GM23338 (cell line): ENCODE data around the gene ABR. TPM values are rescaled to one million over a fixed set of nuclear protein-coding genes. Genes with fewer than 3 reads are reported as not detected.

Experiments
- ATAC-seq: fragments of 200-7000 bp; cut with Tn5 transposase; 3 replicates; pipeline ENCODE4 v1.9.1; 2020
- DNase-seq: peaks from one replicate; pipeline ENCODE4 v3.0.0-alpha.2; 2015; ENCODE audit warnings: low spot score
- H2AFZ ChIP-seq: fragments of 200-600 bp; sonication (generic); 2 replicates; pipeline ENCODE4 v1.8.0; 2016; ENCODE audit warnings: antibody characterized with exemption, mild to moderate bottlenecking, moderate library complexity
- H3F3A ChIP-seq: fragments of 200-600 bp; sonication (generic); replicated peaks from 2 replicates; pipeline ENCODE4 v1.8.0; 2017; ENCODE audit warnings: antibody characterized with exemption, mixed run types, low read depth
- H3K27ac ChIP-seq: fragments of 200-600 bp; sonication (generic); 2 replicates; pipeline ENCODE4 v1.6.1; 2016; ENCODE audit warnings: low read depth
- H3K27me3 ChIP-seq: fragments of 200-600 bp; sonication (generic); 2 replicates; pipeline ENCODE4 v1.8.0; 2016; ENCODE audit warnings: mild to moderate bottlenecking, mixed run types, moderate library complexity; ENCODE audit not compliant: insufficient read depth
- H3K36me3 ChIP-seq: fragments of 200-600 bp; sonication (generic); 2 replicates; pipeline ENCODE4 v1.8.0; 2016; ENCODE audit warnings: mild to moderate bottlenecking; ENCODE audit not compliant: insufficient read depth
- H3K4me1 ChIP-seq: fragments of 200-600 bp; sonication (generic); 2 replicates; pipeline ENCODE4 v1.8.0; 2016; ENCODE audit warnings: mild to moderate bottlenecking, moderate library complexity; ENCODE audit not compliant: insufficient read depth
- H3K4me2 ChIP-seq: fragments of 200-600 bp; sonication (generic); 2 replicates; pipeline ENCODE4 v1.7.1; 2017; ENCODE audit warnings: mixed run types
- H3K4me3 ChIP-seq: fragments of 200-600 bp; sonication (generic); 2 replicates; pipeline ENCODE4 v1.6.1; 2016; ENCODE audit warnings: mixed run types
- H3K79me2 ChIP-seq: fragments of 200-600 bp; sonication (generic); replicated peaks from 2 replicates; pipeline ENCODE4 v1.8.0; 2017; ENCODE audit warnings: mild to moderate bottlenecking; ENCODE audit not compliant: insufficient read depth
- H3K9me2 ChIP-seq: fragments of 200-600 bp; sonication (generic); 2 replicates; pipeline ENCODE4 v1.8.0; 2017; ENCODE audit not compliant: insufficient read depth
- H4K20me1 ChIP-seq: fragments of 200-600 bp; sonication (generic); replicated peaks from 2 replicates; pipeline ENCODE4 v1.8.0; 2017; ENCODE audit warnings: mild to moderate bottlenecking; ENCODE audit not compliant: insufficient read depth
- H3K27ac Mint-ChIP-seq: 2 replicates; pipeline ENCODE4 v1.8.0; 2020; ENCODE audit warnings: inconsistent platforms, mild to moderate bottlenecking, moderate library complexity, mixed read lengths
- H3K27me3 Mint-ChIP-seq: 3 replicates; pipeline ENCODE4 v1.8.0; 2022; ENCODE audit warnings: low read depth, mild to moderate bottlenecking, moderate library complexity, mixed read lengths, inconsistent platforms; ENCODE audit not compliant: insufficient read depth, poor library complexity
- H3K36me3 Mint-ChIP-seq: 3 replicates; pipeline ENCODE4 v1.8.0; 2021; ENCODE audit warnings: low read depth, mild to moderate bottlenecking, inconsistent platforms, moderate library complexity, mixed read lengths
- H3K4me1 Mint-ChIP-seq: 3 replicates; pipeline ENCODE4 v1.8.0; 2020; ENCODE audit warnings: mild to moderate bottlenecking, inconsistent platforms, mixed read lengths
- H3K4me3 Mint-ChIP-seq: 3 replicates; pipeline ENCODE4 v1.8.0; 2021; ENCODE audit warnings: moderate library complexity, mild to moderate bottlenecking, inconsistent platforms, mixed read lengths
- H3K9me3 Mint-ChIP-seq: 3 replicates; pipeline ENCODE4 v1.8.0; 2020; ENCODE audit warnings: moderate library complexity, mild to moderate bottlenecking, inconsistent platforms, mixed read lengths
- EZH2 ChIP-seq: fragments of 200-600 bp; sonication (generic); IDR thresholded peaks from one replicate; pipeline ENCODE4 v1.8.0; 2017; ENCODE audit warnings: antibody characterized with exemption, mild to moderate bottlenecking, low read depth; ENCODE audit not compliant: unreplicated experiment
- EZH2phosphoT487 ChIP-seq: fragments of 200-600 bp; sonication (generic); IDR thresholded peaks from one replicate; pipeline ENCODE4 v1.8.1; 2018; ENCODE audit warnings: antibody characterized with exemption; ENCODE audit not compliant: unreplicated experiment
- JUNB ChIP-seq: IDR thresholded peaks from one replicate; pipeline ENCODE4 v1.6.1; 2016; ENCODE audit warnings: antibody characterized with exemption; ENCODE audit not compliant: unreplicated experiment
- ZNF114 ChIP-seq: fragments of 250-450 bp; sonication (Bioruptor Pico); IDR thresholded peaks from 2 replicates; pipeline ENCODE4 v1.5.0; 2020; ENCODE audit warnings: mild to moderate bottlenecking, moderate library complexity
- ZNF331 ChIP-seq: fragments of 250-450 bp; sonication (Bioruptor Pico); IDR thresholded peaks from 2 replicates; pipeline ENCODE4 v1.5.0; 2020; ENCODE audit warnings: low read depth, mild to moderate bottlenecking, moderate library complexity
- polyA plus RNA-seq: library from polyadenylated mRNA; unstranded; fragments of >200 nt; fragmentation: Nextera tagmentation; extraction: Ambion mirVana; gene quantifications from 2 replicates; pipeline ENCODE4 v1.2.1, GENCODE V29; 2016
- total RNA-seq: library from RNA; depleted of rRNA; stranded (reverse); fragments of >200 nt; shearing (Covaris generic); gene quantifications from 2 replicates; pipeline ENCODE4 v1.2.3, GENCODE V29; 2014
- TF ChIP-seq, protein P1 (sequence below): IDR thresholded peaks from 2 replicates; pipeline ENCODE4 v1.6.1; 2016; ENCODE audit warnings: antibody characterized with exemption
- TF ChIP-seq, protein P2 (sequence below): fragments of 250-450 bp; sonication (Bioruptor Pico); IDR thresholded peaks from 2 replicates; pipeline ENCODE4 v1.5.0; 2020; ENCODE audit warnings: mild to moderate bottlenecking, moderate library complexity
- TF ChIP-seq, protein P3 (sequence below): IDR thresholded peaks from one replicate; pipeline ENCODE4 v1.6.1; 2018; ENCODE audit warnings: antibody characterized with exemption; ENCODE audit not compliant: unreplicated experiment

The ABR gene
- total and polyA plus RNA-seq, 2 experiments from 2014 or later: 15.0 to 27.7 TPM

DNA sequence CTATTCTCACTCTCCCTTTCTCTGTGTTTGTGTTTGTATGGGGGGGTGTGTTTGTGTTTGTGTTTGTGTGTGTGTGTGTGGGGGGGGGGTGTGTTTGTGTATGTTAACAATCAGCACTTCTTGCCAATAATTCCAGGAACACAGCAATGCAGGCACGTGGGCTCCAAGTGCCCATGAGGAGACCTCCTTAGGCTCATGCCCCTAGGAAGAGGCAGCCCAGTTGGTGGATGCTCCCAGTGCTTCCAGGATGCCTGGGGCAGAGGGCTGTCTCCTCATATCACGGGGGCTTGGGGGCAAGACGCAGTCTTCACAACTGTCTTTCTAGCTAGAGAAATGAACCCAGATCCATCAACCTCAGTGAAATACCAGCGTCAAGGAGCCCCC lies 9.9 kb downstream of the ABR start:
- H3K9me3 Mint-ChIP-seq: no peaks in the 10 kb centered on the region; the same call in 2 of the 3 replicates
- Histone ChIP-seq H2AFZ (no peak overlapping the region), H3K9me2 (no peaks in the 10 kb centered on the region), H4K20me1 (no peaks in the 10 kb centered on the region), H3K27me3 (no peaks in the 10 kb centered on the region), H3K4me3 (no peak overlapping the region), H3K27ac (no peak overlapping the region), H3K4me2 (no peak overlapping the region), H3K4me1 (no peaks in the 10 kb centered on the region), H3K36me3 (no peaks in the 10 kb centered on the region), H3F3A (no peaks in the 10 kb centered on the region), H3K79me2 (no peaks in the 10 kb centered on the region)
- H3K27ac Mint-ChIP-seq: no peak overlapping the region
- TF ChIP-seq, protein P1, sequence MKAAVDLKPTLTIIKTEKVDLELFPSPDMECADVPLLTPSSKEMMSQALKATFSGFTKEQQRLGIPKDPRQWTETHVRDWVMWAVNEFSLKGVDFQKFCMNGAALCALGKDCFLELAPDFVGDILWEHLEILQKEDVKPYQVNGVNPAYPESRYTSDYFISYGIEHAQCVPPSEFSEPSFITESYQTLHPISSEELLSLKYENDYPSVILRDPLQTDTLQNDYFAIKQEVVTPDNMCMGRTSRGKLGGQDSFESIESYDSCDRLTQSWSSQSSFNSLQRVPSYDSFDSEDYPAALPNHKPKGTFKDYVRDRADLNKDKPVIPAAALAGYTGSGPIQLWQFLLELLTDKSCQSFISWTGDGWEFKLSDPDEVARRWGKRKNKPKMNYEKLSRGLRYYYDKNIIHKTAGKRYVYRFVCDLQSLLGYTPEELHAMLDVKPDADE: no peak
- no peak for TF ChIP-seq EZH2
- TF ChIP-seq, protein P2, sequence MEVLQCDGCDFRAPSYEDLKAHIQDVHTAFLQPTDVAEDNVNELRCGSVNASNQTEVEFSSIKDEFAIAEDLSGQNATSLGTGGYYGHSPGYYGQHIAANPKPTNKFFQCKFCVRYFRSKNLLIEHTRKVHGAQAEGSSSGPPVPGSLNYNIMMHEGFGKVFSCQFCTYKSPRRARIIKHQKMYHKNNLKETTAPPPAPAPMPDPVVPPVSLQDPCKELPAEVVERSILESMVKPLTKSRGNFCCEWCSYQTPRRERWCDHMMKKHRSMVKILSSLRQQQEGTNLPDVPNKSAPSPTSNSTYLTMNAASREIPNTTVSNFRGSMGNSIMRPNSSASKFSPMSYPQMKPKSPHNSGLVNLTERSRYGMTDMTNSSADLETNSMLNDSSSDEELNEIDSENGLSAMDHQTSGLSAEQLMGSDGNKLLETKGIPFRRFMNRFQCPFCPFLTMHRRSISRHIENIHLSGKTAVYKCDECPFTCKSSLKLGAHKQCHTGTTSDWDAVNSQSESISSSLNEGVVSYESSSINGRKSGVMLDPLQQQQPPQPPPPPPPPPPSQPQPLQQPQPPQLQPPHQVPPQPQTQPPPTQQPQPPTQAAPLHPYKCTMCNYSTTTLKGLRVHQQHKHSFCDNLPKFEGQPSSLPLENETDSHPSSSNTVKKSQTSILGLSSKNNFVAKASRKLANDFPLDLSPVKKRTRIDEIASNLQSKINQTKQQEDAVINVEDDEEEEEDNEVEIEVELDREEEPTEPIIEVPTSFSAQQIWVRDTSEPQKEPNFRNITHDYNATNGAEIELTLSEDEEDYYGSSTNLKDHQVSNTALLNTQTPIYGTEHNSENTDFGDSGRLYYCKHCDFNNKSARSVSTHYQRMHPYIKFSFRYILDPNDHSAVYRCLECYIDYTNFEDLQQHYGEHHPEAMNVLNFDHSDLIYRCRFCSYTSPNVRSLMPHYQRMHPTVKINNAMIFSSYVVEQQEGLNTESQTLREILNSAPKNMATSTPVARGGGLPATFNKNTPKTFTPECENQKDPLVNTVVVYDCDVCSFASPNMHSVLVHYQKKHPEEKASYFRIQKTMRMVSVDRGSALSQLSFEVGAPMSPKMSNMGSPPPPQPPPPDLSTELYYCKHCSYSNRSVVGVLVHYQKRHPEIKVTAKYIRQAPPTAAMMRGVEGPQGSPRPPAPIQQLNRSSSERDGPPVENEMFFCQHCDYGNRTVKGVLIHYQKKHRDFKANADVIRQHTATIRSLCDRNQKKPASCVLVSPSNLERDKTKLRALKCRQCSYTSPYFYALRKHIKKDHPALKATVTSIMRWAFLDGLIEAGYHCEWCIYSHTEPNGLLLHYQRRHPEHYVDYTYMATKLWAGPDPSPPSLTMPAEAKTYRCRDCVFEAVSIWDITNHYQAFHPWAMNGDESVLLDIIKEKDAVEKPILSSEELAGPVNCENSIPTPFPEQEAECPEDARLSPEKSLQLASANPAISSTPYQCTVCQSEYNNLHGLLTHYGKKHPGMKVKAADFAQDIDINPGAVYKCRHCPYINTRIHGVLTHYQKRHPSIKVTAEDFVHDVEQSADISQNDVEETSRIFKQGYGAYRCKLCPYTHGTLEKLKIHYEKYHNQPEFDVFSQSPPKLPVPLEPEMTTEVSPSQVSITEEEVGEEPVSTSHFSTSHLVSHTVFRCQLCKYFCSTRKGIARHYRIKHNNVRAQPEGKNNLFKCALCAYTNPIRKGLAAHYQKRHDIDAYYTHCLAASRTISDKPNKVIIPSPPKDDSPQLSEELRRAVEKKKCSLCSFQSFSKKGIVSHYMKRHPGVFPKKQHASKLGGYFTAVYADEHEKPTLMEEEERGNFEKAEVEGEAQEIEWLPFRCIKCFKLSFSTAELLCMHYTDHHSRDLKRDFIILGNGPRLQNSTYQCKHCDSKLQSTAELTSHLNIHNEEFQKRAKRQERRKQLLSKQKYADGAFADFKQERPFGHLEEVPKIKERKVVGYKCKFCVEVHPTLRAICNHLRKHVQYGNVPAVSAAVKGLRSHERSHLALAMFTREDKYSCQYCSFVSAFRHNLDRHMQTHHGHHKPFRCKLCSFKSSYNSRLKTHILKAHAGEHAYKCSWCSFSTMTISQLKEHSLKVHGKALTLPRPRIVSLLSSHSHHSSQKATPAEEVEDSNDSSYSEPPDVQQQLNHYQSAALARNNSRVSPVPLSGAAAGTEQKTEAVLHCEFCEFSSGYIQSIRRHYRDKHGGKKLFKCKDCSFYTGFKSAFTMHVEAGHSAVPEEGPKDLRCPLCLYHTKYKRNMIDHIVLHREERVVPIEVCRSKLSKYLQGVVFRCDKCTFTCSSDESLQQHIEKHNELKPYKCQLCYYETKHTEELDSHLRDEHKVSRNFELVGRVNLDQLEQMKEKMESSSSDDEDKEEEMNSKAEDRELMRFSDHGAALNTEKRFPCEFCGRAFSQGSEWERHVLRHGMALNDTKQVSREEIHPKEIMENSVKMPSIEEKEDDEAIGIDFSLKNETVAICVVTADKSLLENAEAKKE (CRISPR knock-in tag): no peak
- TF ChIP-seq, protein P3, sequence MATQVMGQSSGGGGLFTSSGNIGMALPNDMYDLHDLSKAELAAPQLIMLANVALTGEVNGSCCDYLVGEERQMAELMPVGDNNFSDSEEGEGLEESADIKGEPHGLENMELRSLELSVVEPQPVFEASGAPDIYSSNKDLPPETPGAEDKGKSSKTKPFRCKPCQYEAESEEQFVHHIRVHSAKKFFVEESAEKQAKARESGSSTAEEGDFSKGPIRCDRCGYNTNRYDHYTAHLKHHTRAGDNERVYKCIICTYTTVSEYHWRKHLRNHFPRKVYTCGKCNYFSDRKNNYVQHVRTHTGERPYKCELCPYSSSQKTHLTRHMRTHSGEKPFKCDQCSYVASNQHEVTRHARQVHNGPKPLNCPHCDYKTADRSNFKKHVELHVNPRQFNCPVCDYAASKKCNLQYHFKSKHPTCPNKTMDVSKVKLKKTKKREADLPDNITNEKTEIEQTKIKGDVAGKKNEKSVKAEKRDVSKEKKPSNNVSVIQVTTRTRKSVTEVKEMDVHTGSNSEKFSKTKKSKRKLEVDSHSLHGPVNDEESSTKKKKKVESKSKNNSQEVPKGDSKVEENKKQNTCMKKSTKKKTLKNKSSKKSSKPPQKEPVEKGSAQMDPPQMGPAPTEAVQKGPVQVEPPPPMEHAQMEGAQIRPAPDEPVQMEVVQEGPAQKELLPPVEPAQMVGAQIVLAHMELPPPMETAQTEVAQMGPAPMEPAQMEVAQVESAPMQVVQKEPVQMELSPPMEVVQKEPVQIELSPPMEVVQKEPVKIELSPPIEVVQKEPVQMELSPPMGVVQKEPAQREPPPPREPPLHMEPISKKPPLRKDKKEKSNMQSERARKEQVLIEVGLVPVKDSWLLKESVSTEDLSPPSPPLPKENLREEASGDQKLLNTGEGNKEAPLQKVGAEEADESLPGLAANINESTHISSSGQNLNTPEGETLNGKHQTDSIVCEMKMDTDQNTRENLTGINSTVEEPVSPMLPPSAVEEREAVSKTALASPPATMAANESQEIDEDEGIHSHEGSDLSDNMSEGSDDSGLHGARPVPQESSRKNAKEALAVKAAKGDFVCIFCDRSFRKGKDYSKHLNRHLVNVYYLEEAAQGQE: no peak
- no peak for TF ChIP-seq EZH2phosphoT487
- no peak for TF ChIP-seq ZNF331 (CRISPR knock-in tag)
- no peak for TF ChIP-seq ZNF114 (CRISPR knock-in tag)
- TF ChIP-seq JUNB: no peak
- no peak for ATAC-seq
- no peak for DNase-seq
- peaks cover 8% of the 10 kb centered on the region for H3K27me3 Mint-ChIP-seq
- no peaks in the 10 kb centered on the region; the same call in 1 of the 3 replicates for H3K36me3 Mint-ChIP-seq
- H3K4me1 Mint-ChIP-seq: no peaks in the 10 kb centered on the region
- no peak overlapping the region for H3K4me3 Mint-ChIP-seq
